Erythroblast (primary cell): ENCODE measurements around the gene GMDS.

Experiments used
- GATA1 ChIP-seq: IDR thresholded peaks from 2 replicates; pipeline ENCODE4 v1.6.1; 2011; ENCODE audit warnings: low read depth, mild to moderate bottlenecking, control low read depth, low read length, moderate library complexity
- POLR2A ChIP-seq: IDR thresholded peaks from 2 replicates; pipeline ENCODE4 v1.6.1; 2011; ENCODE audit warnings: mild to moderate bottlenecking, low read length

- TF ChIP-seq POLR2A (no peak), GATA1 (no peak)
Measured at GRCh38 chr6:1867197-1867596, 378.2 kb downstream of the GMDS start.
